Neural cell (in vitro differentiated cells): ENCODE data around the gene UNC5A. TPM values are rescaled to one million over a fixed set of nuclear protein-coding genes. Genes with fewer than 3 reads are reported as not detected.

ENCODE experiments used
- H2AFZ ChIP-seq: fragments of 200-600, 300-800 bp; sonication (generic), shearing (Covaris generic); 2 replicates; pipeline ENCODE4 v1.6.0; 2014; ENCODE audit warnings: low read depth, mild to moderate bottlenecking, antibody characterized with exemption, low read length, moderate library complexity
- H3F3A ChIP-seq: fragments of 200-600 bp; shearing (Covaris generic); 2 replicates; pipeline ENCODE4 v1.6.1; 2016; ENCODE audit warnings: mild to moderate bottlenecking, moderate library complexity, mixed read lengths, antibody characterized with exemption, low read length; ENCODE audit not compliant: insufficient read depth, poor library complexity, severe bottlenecking
- H3K27ac ChIP-seq: fragments of 200-600, 300-800 bp; sonication (generic), shearing (Covaris generic); 2 replicates; pipeline ENCODE4 v1.5.1; 2014; ENCODE audit warnings: mild to moderate bottlenecking, low read length, moderate library complexity
- H3K27me3 ChIP-seq: fragments of 300-800, 200-600 bp; sonication (generic), shearing (Covaris generic); 2 replicates; pipeline ENCODE4 v1.6.0; 2014; ENCODE audit warnings: mild to moderate bottlenecking, low read depth, low read length, moderate library complexity; ENCODE audit not compliant: insufficient read depth
- H3K36me3 ChIP-seq: fragments of 300-800, 200-600 bp; sonication (generic), shearing (Covaris generic); 2 replicates; pipeline ENCODE4 v1.5.1; 2014; ENCODE audit warnings: mild to moderate bottlenecking, antibody characterized with exemption, low read length, moderate library complexity; ENCODE audit not compliant: insufficient read depth
- H3K4me2 ChIP-seq: fragments of 300-800, 200-600 bp; sonication (generic), shearing (Covaris generic); 2 replicates; pipeline ENCODE4 v1.6.0; 2014; ENCODE audit warnings: mild to moderate bottlenecking, low read length
- H3K4me3 ChIP-seq: fragments of 300-800, 200-600 bp; sonication (generic), shearing (Covaris generic); 2 replicates; pipeline ENCODE4 v1.5.1; 2014; ENCODE audit warnings: mild to moderate bottlenecking, low read length, moderate library complexity
- H3K79me2 ChIP-seq: fragments of 200-600 bp; shearing (Covaris generic); replicated peaks from 2 replicates; pipeline ENCODE4 v1.6.0; 2014; ENCODE audit warnings: mild to moderate bottlenecking, low read length, moderate library complexity; ENCODE audit not compliant: insufficient read depth
- H3K9ac ChIP-seq: fragments of 300-800, 200-600 bp; sonication (generic), shearing (Covaris generic); 2 replicates; pipeline ENCODE4 v1.6.1; 2016; ENCODE audit warnings: mild to moderate bottlenecking, low read length, mixed read lengths
- H3K9me2 ChIP-seq: fragments of 200-600 bp; shearing (Covaris generic); 2 replicates; pipeline ENCODE4 v1.6.1; 2016; ENCODE audit warnings: mild to moderate bottlenecking, low read length, mixed read lengths; ENCODE audit not compliant: insufficient read depth
- H3K9me3 ChIP-seq: fragments of 200-600, 300-800 bp; sonication (generic), shearing (Covaris generic); 2 replicates; pipeline ENCODE4 v1.6.1; 2016; ENCODE audit warnings: mild to moderate bottlenecking, mixed run types, low read length, moderate library complexity, mixed read lengths
- H4K20me1 ChIP-seq: fragments of 200-600 bp; shearing (Covaris generic); 2 replicates; pipeline ENCODE4 v1.6.1; 2016; ENCODE audit warnings: mild to moderate bottlenecking, mixed run types; ENCODE audit not compliant: insufficient read depth
- CTCF ChIP-seq: fragments of 450-650 bp; IDR thresholded peaks from 2 replicates; pipeline ENCODE4 v1.5.1; 2014; ENCODE audit warnings: antibody characterized with exemption, mild to moderate bottlenecking, moderate library complexity; ENCODE audit not compliant: poor library complexity, severe bottlenecking
- EP300 ChIP-seq: fragments of 450-650 bp; conservative IDR thresholded peaks from 2 replicates; pipeline ENCODE4 v1.6.1; 2014; ENCODE audit warnings: antibody characterized with exemption, mild to moderate bottlenecking, moderate library complexity; ENCODE audit not compliant: poor library complexity, severe bottlenecking
- EZH2 ChIP-seq: fragments of 200-600, 300-800 bp; shearing (Covaris generic), sonication (generic); IDR thresholded peaks from 2 replicates; pipeline ENCODE4 v1.6.1; 2014; ENCODE audit warnings: antibody characterized with exemption, low read length, borderline replicate concordance, mild to moderate bottlenecking; ENCODE audit not compliant: insufficient read depth, poor library complexity, severe bottlenecking
- MXI1 ChIP-seq: fragments of 450-650 bp; conservative IDR thresholded peaks from 2 replicates; pipeline ENCODE4 v1.6.1; 2014; ENCODE audit warnings: antibody characterized with exemption, mild to moderate bottlenecking; ENCODE audit not compliant: poor library complexity, severe bottlenecking
- POLR2AphosphoS5 ChIP-seq: IDR thresholded peaks from 2 replicates; pipeline ENCODE4 v1.6.1; 2012
- RAD21 ChIP-seq: fragments of 450-650 bp; conservative IDR thresholded peaks from 2 replicates; pipeline ENCODE4 v1.6.1; 2014; ENCODE audit warnings: antibody characterized with exemption, mild to moderate bottlenecking, moderate library complexity
- REST ChIP-seq: IDR thresholded peaks from 2 replicates; pipeline ENCODE4 v1.6.1; 2012; ENCODE audit warnings: borderline replicate concordance
- SMC3 ChIP-seq: fragments of 450-650 bp; conservative IDR thresholded peaks from 2 replicates; pipeline ENCODE4 v1.6.1; 2014; ENCODE audit warnings: antibody characterized with exemption, mild to moderate bottlenecking, moderate library complexity; ENCODE audit not compliant: poor library complexity
- TAF1 ChIP-seq: IDR thresholded peaks from 2 replicates; pipeline ENCODE4 v1.6.1; 2012; ENCODE audit warnings: low read depth
- polyA plus RNA-seq: library from polyadenylated mRNA; depleted of rRNA; stranded (reverse); fragments of >200 nt; gene quantifications from 2 replicates; pipeline ENCODE4 v1.2.3, GENCODE V29; 2014

Gene UNC5A
- polyA plus RNA-seq, 1 donor from 2014 or later: 2.7 TPM

- H2AFZ ChIP-seq: no peak overlapping the region
- no peaks in the 10 kb centered on the region for H4K20me1 ChIP-seq
- no peaks in the 10 kb centered on the region for H3K79me2 ChIP-seq
- no peaks in the 10 kb centered on the region for H3K36me3 ChIP-seq
- H3K4me2 ChIP-seq: no peak overlapping the region
- H3F3A ChIP-seq: no peaks in the 10 kb centered on the region
- H3K27me3 ChIP-seq: no peaks in the 10 kb centered on the region
- TF ChIP-seq CTCF: no peak
- no peak for TF ChIP-seq EP300
- TF ChIP-seq RAD21: no peak
- TF ChIP-seq EZH2: no peak
- no peak for TF ChIP-seq TAF1
- TF ChIP-seq SMC3: no peak
- TF ChIP-seq POLR2AphosphoS5: no peak
- no peak overlapping the region for H3K27ac ChIP-seq
- no peaks in the 10 kb centered on the region for H3K9me3 ChIP-seq
- H3K9me2 ChIP-seq: no peaks in the 10 kb centered on the region
- no peak overlapping the region for H3K9ac ChIP-seq
- no peak overlapping the region for H3K4me3 ChIP-seq
Measured at GRCh38 chr5:176873541-176874172, 63.3 kb downstream of the UNC5A start.

GRCh38 chr5:176874198-176874780 is 63.9 kb downstream of the UNC5A start:
- H3K9me3 ChIP-seq: no peaks in the 10 kb centered on the region
- no peak overlapping the region for H2AFZ ChIP-seq
- TF ChIP-seq EZH2: no peak
- no peak for TF ChIP-seq RAD21
- TF ChIP-seq MXI1: no peak
- no peak for TF ChIP-seq POLR2AphosphoS5
- no peak for TF ChIP-seq REST
- no peaks in the 10 kb centered on the region for H3F3A ChIP-seq
- H3K79me2 ChIP-seq: no peaks in the 10 kb centered on the region
- H3K27ac ChIP-seq: no peak overlapping the region
- H3K9ac ChIP-seq: no peak overlapping the region
- H4K20me1 ChIP-seq: no peaks in the 10 kb centered on the region
- no peaks in the 10 kb centered on the region for H3K36me3 ChIP-seq
- H3K4me3 ChIP-seq: no peak overlapping the region
- no peaks in the 10 kb centered on the region for H3K9me2 ChIP-seq
- H3K27me3 ChIP-seq: no peaks in the 10 kb centered on the region
- no peak overlapping the region for H3K4me2 ChIP-seq
